ENCODE measurements around the gene ABCA5. TPM values are rescaled to one million over a fixed set of nuclear protein-coding genes. Genes with fewer than 3 reads are reported as not detected.

The ABCA5 gene
- total RNA-seq, 1 experiment from 2014 or later = 13.3 TPM

DNA sequence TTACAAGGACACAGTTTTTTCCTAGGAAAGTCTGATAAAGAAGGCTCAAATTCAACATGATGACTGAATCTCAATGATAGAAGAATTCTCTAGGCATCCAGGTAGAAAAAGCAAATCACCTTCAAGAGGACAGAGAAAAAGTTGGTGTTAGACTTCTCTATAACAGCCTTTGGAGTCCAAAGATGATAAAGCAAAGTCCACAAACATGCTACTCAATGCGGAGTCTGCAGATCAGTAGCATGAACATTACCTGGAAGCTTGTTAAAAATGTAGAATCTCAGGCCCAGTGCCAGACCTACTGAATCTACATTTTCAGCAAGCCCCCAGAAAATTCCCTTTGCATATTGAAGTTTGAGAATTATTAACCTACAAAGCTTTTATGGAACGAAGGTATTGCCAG is 46.1 kb upstream of the ABCA5 start:
- ChIA-PET POLR2A (no interaction called here), CTCF (no interaction called here)
- no peak for ATAC-seq
- intact Hi-C loops (cut with micrococcal nuclease; ENCODE audit: unreplicated experiment) (no loop called here), in situ Hi-C loops (cut with HindIII; ENCODE audit: low pct_unique_long_range_greater_than_20kb, low sequenced_read_pairs) (no loop called here)
- TF ChIP-seq TCF7L2 (IDR thresholded peaks at IDR 0.05; ENCODE audit: low read depth, low read length) = no peak
- Histone ChIP-seq H3K4me1 (ENCODE audit: control insufficient read depth, insufficient read depth, low read length) (no peaks in the 10 kb centered on the region), H3K4me3 (ENCODE audit: low read depth in 2 of 2, low read length in 2 of 2) (no peak overlapping the region), H3K27me3 (ENCODE audit: control insufficient read depth, insufficient read depth, low read length) (no peaks in the 10 kb centered on the region), H3K36me3 (ENCODE audit: control insufficient read depth, insufficient read depth, low read length) (no peaks in the 10 kb centered on the region), H3K27ac (ENCODE audit: low read length) (no peak overlapping the region), H3K9me3 (ENCODE audit: control insufficient read depth, insufficient read depth, low read depth, low read length) (no peaks in the 10 kb centered on the region)
- BruUV-seq (replicated peaks) = no TSS peak
- no peak for DNase-seq (ENCODE audit: low read depth, low spot score)

DNA sequence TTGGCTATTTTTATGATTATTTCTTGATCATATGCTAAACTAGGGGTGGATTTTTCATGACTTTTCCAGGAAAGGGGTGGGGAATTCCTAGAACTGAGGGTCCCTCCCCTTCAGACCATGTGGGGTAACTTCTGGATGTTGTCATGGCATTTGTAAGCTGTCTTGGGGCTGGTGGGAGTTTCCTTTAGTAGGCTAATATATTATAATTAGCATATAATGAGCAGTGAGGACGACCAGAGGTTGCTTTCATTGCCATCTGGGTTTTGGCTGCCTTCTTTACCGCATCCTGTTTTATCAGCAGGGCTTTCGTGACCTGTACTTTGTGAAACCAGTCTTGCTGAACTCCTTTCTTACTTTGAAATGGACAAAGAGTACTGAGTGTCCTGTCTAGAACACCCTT is 40.4 kb upstream of the ABCA5 start:
- Histone ChIP-seq H3K27ac (ENCODE audit: low read length) (no peak overlapping the region), H3K4me3 (ENCODE audit: low read depth in 2 of 2, low read length in 2 of 2) (no peak overlapping the region), H3K4me1 (ENCODE audit: control insufficient read depth, insufficient read depth, low read length) (no peaks in the 10 kb centered on the region), H3K36me3 (ENCODE audit: control insufficient read depth, insufficient read depth, low read length) (no peaks in the 10 kb centered on the region), H3K27me3 (ENCODE audit: control insufficient read depth, insufficient read depth, low read length) (no peaks in the 10 kb centered on the region), H3K9me3 (ENCODE audit: control insufficient read depth, insufficient read depth, low read depth, low read length) (no peaks in the 10 kb centered on the region)
- CTCF ChIA-PET = no interaction called here
- ATAC-seq = no peak
- in situ Hi-C loops (cut with HindIII; ENCODE audit: low pct_unique_long_range_greater_than_20kb, low sequenced_read_pairs) = no loop called here
- POLR2A ChIA-PET = interaction anchor here (0.6 kb wide), 1 partner anchor 28 kb away, joined by 6 read pairs; no protein-coding TSS in a partner anchor
- intact Hi-C loops (cut with micrococcal nuclease; ENCODE audit: unreplicated experiment) = no loop called here
- TF ChIP-seq, protein P1, sequence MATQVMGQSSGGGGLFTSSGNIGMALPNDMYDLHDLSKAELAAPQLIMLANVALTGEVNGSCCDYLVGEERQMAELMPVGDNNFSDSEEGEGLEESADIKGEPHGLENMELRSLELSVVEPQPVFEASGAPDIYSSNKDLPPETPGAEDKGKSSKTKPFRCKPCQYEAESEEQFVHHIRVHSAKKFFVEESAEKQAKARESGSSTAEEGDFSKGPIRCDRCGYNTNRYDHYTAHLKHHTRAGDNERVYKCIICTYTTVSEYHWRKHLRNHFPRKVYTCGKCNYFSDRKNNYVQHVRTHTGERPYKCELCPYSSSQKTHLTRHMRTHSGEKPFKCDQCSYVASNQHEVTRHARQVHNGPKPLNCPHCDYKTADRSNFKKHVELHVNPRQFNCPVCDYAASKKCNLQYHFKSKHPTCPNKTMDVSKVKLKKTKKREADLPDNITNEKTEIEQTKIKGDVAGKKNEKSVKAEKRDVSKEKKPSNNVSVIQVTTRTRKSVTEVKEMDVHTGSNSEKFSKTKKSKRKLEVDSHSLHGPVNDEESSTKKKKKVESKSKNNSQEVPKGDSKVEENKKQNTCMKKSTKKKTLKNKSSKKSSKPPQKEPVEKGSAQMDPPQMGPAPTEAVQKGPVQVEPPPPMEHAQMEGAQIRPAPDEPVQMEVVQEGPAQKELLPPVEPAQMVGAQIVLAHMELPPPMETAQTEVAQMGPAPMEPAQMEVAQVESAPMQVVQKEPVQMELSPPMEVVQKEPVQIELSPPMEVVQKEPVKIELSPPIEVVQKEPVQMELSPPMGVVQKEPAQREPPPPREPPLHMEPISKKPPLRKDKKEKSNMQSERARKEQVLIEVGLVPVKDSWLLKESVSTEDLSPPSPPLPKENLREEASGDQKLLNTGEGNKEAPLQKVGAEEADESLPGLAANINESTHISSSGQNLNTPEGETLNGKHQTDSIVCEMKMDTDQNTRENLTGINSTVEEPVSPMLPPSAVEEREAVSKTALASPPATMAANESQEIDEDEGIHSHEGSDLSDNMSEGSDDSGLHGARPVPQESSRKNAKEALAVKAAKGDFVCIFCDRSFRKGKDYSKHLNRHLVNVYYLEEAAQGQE (IDR thresholded peaks at IDR 0.05; ENCODE audit: insufficient read depth in 1 of 2, low read depth in 2 of 2, low read length in 1 of 2) = no peak
- no peak for TF ChIP-seq SIN3A (IDR thresholded peaks at IDR 0.05; ENCODE audit: borderline replicate concordance, insufficient read depth, low read depth, low read length)
- no peak for TF ChIP-seq POLR2AphosphoS5 (IDR thresholded peaks at IDR 0.05; ENCODE audit: low read depth, low read length)
- TF ChIP-seq TCF7L2 (IDR thresholded peaks at IDR 0.05; ENCODE audit: low read depth, low read length) = no peak
- TF ChIP-seq, protein P2, sequence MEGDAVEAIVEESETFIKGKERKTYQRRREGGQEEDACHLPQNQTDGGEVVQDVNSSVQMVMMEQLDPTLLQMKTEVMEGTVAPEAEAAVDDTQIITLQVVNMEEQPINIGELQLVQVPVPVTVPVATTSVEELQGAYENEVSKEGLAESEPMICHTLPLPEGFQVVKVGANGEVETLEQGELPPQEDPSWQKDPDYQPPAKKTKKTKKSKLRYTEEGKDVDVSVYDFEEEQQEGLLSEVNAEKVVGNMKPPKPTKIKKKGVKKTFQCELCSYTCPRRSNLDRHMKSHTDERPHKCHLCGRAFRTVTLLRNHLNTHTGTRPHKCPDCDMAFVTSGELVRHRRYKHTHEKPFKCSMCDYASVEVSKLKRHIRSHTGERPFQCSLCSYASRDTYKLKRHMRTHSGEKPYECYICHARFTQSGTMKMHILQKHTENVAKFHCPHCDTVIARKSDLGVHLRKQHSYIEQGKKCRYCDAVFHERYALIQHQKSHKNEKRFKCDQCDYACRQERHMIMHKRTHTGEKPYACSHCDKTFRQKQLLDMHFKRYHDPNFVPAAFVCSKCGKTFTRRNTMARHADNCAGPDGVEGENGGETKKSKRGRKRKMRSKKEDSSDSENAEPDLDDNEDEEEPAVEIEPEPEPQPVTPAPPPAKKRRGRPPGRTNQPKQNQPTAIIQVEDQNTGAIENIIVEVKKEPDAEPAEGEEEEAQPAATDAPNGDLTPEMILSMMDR (IDR thresholded peaks at IDR 0.05) = no peak
- DNase-seq (ENCODE audit: low read depth, low spot score) = no peak
- BruUV-seq (replicated peaks) = no TSS peak

DNA sequence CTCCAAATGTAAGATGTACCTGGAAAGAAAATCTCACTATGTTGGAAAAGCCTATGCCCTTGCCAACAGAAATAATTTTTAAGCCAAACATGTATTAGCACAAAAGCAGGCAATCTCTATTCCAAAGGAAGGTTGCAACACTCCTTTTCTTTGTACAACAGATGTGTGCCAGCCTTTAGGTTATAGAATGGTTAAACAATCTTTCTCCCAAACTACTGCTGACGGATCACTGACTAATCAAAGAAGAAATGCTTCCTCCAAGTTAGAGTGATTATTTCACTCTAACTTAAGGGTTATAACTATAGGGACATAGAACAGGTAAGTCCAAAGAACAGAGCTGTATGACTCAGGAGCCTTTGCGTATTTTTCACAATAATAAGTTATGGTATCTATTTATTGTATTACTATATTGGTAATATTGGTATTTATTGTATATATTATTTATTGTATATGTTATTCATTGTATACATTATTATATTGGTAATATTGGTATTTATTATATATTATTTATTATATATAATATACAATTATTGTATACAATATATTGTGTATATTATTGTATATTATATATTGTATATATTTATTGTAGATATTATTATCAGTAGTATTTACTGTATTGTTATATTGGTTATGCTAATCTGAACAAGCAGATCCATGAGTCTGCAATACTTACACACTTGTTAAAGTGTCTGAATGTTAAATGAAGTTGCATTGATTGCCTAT is 36.7 kb upstream of the ABCA5 start:
- no peak for TF ChIP-seq POLR2AphosphoS5 (IDR thresholded peaks at IDR 0.05; ENCODE audit: low read depth, low read length)
- no peak for TF ChIP-seq SIN3A (IDR thresholded peaks at IDR 0.05; ENCODE audit: borderline replicate concordance, insufficient read depth, low read depth, low read length)
- no peak for TF ChIP-seq TCF7L2 (IDR thresholded peaks at IDR 0.05; ENCODE audit: low read depth, low read length)
- TF ChIP-seq, protein P1 (IDR thresholded peaks at IDR 0.05; ENCODE audit: insufficient read depth in 1 of 2, low read depth in 2 of 2, low read length in 1 of 2) = no peak
- TF ChIP-seq, protein P2 (IDR thresholded peaks at IDR 0.05) = no peak
- no peaks in the 10 kb centered on the region for H3K27me3 ChIP-seq (ENCODE audit: control insufficient read depth, insufficient read depth, low read length)
- ChIA-PET CTCF (no interaction called here), POLR2A (no interaction called here)
- in situ Hi-C loops (cut with HindIII; ENCODE audit: low pct_unique_long_range_greater_than_20kb, low sequenced_read_pairs) = no loop called here
- intact Hi-C loops (cut with micrococcal nuclease; ENCODE audit: unreplicated experiment) = no loop called here
- H3K4me3 ChIP-seq (ENCODE audit: low read depth in 2 of 2, low read length in 2 of 2) = no peak overlapping the region
- H3K4me1 ChIP-seq (ENCODE audit: control insufficient read depth, insufficient read depth, low read length) = no peaks in the 10 kb centered on the region
- no peaks in the 10 kb centered on the region for H3K36me3 ChIP-seq (ENCODE audit: control insufficient read depth, insufficient read depth, low read length)
- no peak overlapping the region for H3K27ac ChIP-seq (ENCODE audit: low read length)
- no TSS peak for BruUV-seq (replicated peaks)
- no peaks in the 10 kb centered on the region for H3K9me3 ChIP-seq (ENCODE audit: control insufficient read depth, insufficient read depth, low read depth, low read length)
- ATAC-seq (no peak), DNase-seq (ENCODE audit: low read depth, low spot score) (no peak)
